ENCODE measurements around the gene SETDB2.

DNA sequence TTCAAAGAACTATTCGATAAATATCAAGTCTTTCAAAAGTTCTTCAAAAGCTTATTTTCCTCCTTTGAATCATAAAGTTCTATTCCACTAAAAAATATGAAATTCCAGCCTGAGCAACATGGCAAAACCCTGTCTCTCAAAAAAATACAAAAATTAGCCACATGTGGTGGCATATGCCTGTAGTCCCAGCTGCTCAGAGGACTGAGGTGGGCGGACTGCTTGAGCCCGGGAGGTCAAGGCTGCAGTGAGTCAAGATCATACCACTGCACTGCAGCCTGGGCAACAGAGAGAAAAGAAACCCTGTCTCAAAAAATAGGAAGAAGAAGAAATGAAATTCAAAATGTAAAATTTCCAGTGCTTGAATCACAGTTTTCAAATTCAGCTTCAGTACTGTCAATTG, 24.8 kb upstream of the SETDB2 start:
- no peak for TF ChIP-seq CTCF (IDR thresholded peaks at IDR 0.05; ENCODE audit: low read depth, low read length, missing input control)
- TF ChIP-seq SP1 (IDR thresholded peaks at IDR 0.05): no peak
- no peak for TF ChIP-seq MAX (IDR thresholded peaks at IDR 0.05)
- TF ChIP-seq TAF1 (conservative IDR thresholded peaks at IDR 0.05): no peak
- no peak for TF ChIP-seq HNF4G (IDR thresholded peaks at IDR 0.05)
- TF ChIP-seq RXRA (IDR thresholded peaks at IDR 0.05): no peak
- TF ChIP-seq EGR1 (IDR thresholded peaks at IDR 0.05; ENCODE audit: low read depth in 2 of 2): no peak
- TF ChIP-seq FOXA1 (IDR thresholded peaks at IDR 0.05): no peak
- TF ChIP-seq GABPA (IDR thresholded peaks at IDR 0.05 in 1 of 2, conservative IDR thresholded peaks at IDR 0.05 in 1 of 2): no peak
- TF ChIP-seq, protein P1, sequence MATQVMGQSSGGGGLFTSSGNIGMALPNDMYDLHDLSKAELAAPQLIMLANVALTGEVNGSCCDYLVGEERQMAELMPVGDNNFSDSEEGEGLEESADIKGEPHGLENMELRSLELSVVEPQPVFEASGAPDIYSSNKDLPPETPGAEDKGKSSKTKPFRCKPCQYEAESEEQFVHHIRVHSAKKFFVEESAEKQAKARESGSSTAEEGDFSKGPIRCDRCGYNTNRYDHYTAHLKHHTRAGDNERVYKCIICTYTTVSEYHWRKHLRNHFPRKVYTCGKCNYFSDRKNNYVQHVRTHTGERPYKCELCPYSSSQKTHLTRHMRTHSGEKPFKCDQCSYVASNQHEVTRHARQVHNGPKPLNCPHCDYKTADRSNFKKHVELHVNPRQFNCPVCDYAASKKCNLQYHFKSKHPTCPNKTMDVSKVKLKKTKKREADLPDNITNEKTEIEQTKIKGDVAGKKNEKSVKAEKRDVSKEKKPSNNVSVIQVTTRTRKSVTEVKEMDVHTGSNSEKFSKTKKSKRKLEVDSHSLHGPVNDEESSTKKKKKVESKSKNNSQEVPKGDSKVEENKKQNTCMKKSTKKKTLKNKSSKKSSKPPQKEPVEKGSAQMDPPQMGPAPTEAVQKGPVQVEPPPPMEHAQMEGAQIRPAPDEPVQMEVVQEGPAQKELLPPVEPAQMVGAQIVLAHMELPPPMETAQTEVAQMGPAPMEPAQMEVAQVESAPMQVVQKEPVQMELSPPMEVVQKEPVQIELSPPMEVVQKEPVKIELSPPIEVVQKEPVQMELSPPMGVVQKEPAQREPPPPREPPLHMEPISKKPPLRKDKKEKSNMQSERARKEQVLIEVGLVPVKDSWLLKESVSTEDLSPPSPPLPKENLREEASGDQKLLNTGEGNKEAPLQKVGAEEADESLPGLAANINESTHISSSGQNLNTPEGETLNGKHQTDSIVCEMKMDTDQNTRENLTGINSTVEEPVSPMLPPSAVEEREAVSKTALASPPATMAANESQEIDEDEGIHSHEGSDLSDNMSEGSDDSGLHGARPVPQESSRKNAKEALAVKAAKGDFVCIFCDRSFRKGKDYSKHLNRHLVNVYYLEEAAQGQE (IDR thresholded peaks at IDR 0.05): no peak
- no peak for TF ChIP-seq ATF3 (IDR thresholded peaks at IDR 0.05)
- TF ChIP-seq, protein P2, sequence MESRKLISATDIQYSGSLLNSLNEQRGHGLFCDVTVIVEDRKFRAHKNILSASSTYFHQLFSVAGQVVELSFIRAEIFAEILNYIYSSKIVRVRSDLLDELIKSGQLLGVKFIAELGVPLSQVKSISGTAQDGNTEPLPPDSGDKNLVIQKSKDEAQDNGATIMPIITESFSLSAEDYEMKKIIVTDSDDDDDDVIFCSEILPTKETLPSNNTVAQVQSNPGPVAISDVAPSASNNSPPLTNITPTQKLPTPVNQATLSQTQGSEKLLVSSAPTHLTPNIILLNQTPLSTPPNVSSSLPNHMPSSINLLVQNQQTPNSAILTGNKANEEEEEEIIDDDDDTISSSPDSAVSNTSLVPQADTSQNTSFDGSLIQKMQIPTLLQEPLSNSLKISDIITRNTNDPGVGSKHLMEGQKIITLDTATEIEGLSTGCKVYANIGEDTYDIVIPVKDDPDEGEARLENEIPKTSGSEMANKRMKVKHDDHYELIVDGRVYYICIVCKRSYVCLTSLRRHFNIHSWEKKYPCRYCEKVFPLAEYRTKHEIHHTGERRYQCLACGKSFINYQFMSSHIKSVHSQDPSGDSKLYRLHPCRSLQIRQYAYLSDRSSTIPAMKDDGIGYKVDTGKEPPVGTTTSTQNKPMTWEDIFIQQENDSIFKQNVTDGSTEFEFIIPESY (IDR thresholded peaks at IDR 0.05): no peak
- no peak for TF ChIP-seq RAD21 (IDR thresholded peaks at IDR 0.05)
- TF ChIP-seq YY1 (IDR thresholded peaks at IDR 0.05): no peak

All from liver (tissue), 3 donors.